ENCODE measurements around the gene USP44.
"Not testable (repeated sequence)": the region's sequence is repeated elsewhere in the genome, so short reads cannot be mapped to it uniquely, and the experiment has no call there.

Gene USP44

DNA sequence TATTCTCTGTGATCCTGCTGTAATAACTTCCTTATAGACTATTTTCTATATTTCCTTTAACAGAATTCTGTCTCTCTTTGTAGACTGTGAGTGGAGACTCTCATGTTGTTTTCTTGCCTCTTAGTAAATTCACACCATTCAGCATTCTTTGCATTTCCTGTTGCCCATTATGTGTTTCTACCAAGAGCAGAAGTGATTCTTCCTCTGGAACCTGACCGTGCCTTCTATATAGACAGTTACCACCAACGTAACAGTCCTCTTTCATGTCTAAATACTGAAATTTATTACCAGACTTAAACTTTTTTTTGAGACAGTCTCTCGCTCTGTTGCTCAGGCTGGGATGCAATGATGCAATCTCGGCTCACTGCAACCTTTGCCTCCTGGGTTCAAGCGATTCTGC, 46.2 kb downstream of the USP44 start:
- DNase-seq = no peak

GRCh38 chr12:95504140-95504539, 47.1 kb downstream of the USP44 start:
- no peak for DNase-seq

GRCh38 chr12:95499772-95500171, 51.5 kb downstream of the USP44 start:
- DNase-seq = no peak

DNA sequence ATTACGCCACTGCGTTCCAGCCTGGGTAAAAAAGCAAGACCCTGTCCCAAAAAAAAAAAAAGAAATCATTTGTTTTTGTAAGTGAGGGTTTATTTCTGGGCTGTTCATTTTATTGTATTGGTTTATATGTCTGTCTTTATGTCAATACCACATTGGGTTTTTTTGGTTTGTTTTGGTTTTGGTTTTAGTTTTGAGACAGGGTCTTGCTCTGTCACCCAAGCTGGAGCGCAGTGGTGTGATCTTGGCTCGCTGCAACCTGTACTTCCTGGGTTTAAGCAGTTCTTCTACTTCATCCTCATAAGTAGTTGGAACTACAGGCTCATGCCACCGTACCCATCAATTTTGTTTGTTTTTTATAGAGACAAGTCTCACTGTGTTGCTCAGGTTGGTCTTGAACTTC, 52.3 kb downstream of the USP44 start:
- DNase-seq = no peak

DNA sequence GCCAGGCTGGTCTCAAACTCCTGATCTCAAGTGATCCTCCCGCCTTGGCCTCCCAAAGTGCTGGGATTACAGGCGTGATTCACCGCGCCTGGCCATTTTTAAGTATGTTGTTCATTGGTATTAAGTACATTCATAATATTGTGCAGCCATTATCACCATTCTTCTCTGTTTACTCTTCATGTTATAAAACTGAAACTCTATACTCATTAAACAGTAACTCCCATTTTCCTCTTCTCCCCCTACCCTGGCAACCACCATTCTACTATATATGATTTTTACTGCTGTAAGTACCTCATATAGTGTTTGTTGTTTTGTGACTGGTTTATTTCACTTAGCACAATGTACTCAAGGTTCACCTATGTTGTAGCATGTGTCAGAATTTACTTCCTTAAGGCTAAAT, 54.2 kb downstream of the USP44 start:
- no peak for DNase-seq

- DNase-seq = no peak
Measured at GRCh38 chr12:95495433-95495832, 55.8 kb downstream of the USP44 start.

DNA sequence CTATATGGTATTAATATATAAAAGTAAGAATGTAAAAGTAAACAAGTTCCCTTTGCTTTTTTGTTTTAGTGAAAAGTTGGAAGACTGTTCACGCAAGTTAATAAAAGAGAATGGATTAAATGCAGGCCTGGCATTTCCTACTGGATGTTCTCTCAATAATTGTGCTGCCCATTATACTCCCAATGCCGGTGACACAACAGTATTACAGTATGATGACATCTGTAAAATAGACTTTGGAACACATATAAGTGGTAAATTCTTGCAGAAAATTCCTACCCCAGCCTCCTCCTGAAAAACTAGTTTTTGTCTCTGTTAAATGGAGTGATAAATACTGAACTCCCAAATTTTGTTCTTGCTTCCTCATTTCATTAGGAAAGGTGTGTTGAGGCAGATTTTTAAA, 56.4 kb downstream of the USP44 start:
- DNase-seq = no peak

DNA sequence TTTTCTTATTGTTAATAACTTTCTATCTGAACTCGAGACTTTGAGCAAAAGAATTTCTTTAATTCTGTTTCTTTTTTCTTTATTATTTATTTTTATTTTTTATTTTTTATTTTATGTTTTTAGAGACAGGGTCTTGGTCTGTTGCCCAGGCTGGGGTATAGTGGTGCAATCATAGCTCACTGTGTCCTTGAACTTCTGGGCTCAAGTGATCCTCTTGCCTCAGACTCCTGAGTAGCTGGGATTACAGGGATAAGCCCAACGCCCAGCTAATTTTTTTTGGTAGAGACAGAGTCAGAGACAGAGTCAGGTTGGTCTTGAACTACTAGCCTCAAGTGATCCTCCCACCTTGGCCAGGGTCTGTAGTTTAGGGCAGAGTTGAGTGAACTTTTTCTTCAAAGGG, 58.8 kb downstream of the USP44 start:
- DNase-seq = no peak

- no peak for DNase-seq
Measured at GRCh38 chr12:95487024-95487423, 64.3 kb downstream of the USP44 start.

- DNase-seq = no peak
Measured at GRCh38 chr12:95484524-95484923, 66.8 kb downstream of the USP44 start.

- DNase-seq = not testable (repeated sequence)
Measured at GRCh38 chr12:95482564-95482963, 68.7 kb downstream of the USP44 start.

DNA sequence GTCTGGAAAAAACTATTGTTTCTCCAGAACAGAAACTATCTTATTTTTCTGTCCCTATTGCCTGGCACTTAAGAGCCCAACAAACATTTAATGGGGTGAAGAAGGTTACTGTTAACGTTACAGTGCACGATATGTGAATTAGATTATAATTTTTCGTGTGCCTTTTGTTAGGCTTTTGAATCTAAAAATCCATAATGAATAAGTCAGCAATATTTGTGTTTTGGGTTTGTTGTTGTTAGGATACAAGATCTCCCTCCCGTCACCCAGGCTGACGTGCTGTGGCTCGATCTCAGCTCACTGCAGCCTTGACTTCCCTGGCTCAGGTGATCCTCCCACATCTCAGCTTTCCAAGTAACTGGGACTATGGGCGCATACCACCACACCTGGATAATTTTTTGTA, 69.4 kb downstream of the USP44 start:
- no peak for DNase-seq

DNA sequence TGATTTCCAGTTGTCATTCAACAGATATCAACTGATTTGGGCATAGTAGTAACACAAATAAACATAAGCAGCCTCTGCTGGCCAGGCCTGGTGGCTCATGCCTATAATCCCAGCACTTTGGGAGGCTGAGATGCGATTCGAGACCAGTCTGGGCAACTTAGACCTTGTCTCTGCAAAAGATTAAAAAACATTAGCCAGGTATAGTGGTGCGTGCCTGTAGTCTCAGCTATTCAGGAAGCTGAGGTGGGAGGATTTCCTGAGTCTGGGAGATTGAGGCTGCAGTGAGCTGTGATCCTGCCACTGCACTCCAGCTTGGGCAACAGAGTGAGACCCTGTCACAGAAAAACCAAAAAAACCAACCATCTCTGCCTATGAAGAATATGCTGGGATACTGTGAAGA, 70.2 kb downstream of the USP44 start:
- no peak for DNase-seq

DNA sequence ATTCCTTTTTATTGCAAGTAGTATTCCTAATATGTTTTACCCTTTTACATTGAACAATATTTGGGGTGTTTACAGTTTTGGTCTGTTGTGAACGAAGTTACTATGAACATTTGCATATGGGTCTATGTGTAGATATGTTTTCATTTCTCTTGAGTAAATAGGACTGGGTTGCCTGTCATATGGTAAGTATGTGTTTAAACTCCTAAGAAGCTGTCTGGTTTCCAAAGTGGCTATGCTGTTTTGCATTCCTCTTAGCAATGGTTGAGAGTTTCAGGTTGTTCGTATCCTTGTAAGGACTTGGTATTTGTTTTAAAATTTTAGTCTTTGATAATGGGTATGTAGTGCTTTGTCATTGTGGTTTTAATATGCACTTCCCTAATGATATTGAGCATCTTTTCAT, 71.0 kb downstream of the USP44 start:
- peak in 1 of 2 experiments; percentile 17 for DNase-seq

DNA sequence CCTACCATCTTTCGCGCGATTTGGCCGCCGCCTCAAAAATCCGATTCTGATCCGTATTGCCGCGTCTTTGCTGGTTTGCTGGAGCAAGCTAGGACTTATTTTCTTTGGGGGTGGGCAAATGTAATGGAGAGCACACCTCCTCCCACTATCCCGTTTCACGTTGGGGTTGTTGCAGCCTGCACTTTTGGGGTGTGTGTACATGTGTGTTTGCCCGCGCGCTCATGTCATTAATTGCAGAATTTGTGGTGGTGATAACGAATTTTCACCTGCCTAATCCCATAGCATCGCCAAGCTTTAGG, 76.7 kb downstream of the USP44 start:
- DNase-seq = peak in 1 of 2 experiments; percentile 26

DNA sequence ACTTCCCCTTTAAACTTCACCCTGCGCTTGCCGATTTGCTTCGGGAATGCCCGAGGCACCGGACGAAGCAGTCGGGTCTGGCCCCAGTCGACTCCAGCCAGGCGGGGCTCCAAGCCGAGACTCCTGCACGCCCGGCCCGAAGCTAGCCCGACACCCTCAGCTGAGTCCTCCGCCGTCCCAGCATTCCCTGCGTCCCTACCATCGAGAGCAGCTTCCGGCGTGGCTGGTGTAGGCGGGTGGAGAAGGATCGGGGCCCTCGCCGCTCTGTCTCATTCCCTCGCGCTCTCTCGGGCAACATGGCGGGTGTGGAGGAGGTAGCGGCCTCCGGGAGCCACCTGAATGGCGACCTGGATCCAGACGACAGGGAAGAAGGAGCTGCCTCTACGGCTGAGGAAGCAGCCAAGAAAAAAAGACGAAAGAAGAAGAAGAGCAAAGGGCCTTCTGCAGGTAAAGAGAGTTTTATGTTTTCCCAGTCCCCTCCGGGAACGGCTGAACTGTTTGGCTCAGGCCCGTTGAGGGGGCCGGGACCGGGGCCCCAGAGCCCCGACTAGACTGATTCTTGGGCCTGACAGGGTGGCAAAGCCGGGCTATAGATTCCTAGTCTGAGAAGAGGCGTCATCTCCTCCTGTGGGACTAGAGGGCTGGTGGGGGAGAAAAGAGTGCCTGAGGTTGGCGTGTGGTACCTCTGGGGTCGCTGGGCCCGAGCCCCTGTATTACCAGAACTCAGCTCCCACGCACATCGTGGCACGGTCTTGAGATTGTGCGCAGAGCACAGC, 77.2 kb downstream of the USP44 start, which contains the start of gene METAP2:
TSS of gene METAP2 (plus strand) at position 269 of the 776 bp plus-strand sequence. CDS start at position 297, 28 bp downstream.
- peak; percentile 96 to 98 for DNase-seq

GRCh38 chr12:95473231-95473883, 77.9 kb downstream of the USP44 start:
- DNase-seq = peak in 1 of 2 experiments; percentile 59

- no peak for DNase-seq
Measured at GRCh38 chr12:95470300-95470699, 81.0 kb downstream of the USP44 start.

All from NCI-H526 (cell line).